Activated naive CD8-positive, alpha-beta T cell (primary cell): Measurements from ENCODE around the gene LYPD6B.
A peak's percentile ranks its signal among the peaks of the same experiment; 100 is the strongest.

ENCODE experiments used
- H3K27ac Mint-ChIP-seq: one replicate; pipeline ENCODE4 v1.8.0; 2021; ENCODE audit warnings: mixed read lengths
- H3K27me3 Mint-ChIP-seq: one replicate; pipeline ENCODE4 v1.8.0; 2021; ENCODE audit warnings: mixed read lengths
- H3K36me3 Mint-ChIP-seq: one replicate; pipeline ENCODE4 v1.8.0; 2021; ENCODE audit warnings: mixed read lengths
- H3K4me1 Mint-ChIP-seq: one replicate; pipeline ENCODE4 v1.8.0; 2021; ENCODE audit warnings: low read depth, mixed read lengths
- H3K4me3 Mint-ChIP-seq: one replicate; pipeline ENCODE4 v1.8.0; 2021; ENCODE audit warnings: mild to moderate bottlenecking, mixed read lengths
- H3K9me3 Mint-ChIP-seq: one replicate; pipeline ENCODE4 v1.8.0; 2021; ENCODE audit warnings: low read depth, mixed read lengths

Gene LYPD6B

DNA sequence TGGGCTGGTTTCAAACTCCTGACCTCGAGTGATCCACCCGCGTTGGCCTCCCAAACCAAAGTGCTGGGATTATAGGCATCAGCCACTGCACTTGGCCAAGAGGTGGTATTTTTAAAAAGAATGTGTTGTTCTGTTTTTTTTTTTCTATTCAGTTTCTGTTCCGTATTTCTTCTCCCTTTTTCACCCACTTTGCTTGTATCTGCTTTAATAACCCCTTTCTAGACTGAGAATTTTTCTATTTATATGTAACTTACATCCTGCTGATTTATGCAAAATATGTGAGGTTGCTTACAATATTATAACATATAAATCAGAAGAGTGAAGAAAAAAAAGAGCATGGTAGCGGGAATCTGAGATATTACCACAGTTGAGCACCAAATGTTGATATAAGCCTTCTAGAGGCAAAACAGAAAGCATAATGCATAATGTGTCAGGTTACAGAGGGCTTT, 17.2 kb upstream of the LYPD6B start:
- H3K4me1 Mint-ChIP-seq, result no peaks in the 10 kb centered on the region
- H3K36me3 Mint-ChIP-seq, result no peaks in the 10 kb centered on the region
- H3K4me3 Mint-ChIP-seq, result no peak overlapping the region
- peaks cover under 1% of the 10 kb centered on the region for H3K27me3 Mint-ChIP-seq
- no peak overlapping the region for H3K27ac Mint-ChIP-seq
- H3K9me3 Mint-ChIP-seq, result no peaks in the 10 kb centered on the region

DNA sequence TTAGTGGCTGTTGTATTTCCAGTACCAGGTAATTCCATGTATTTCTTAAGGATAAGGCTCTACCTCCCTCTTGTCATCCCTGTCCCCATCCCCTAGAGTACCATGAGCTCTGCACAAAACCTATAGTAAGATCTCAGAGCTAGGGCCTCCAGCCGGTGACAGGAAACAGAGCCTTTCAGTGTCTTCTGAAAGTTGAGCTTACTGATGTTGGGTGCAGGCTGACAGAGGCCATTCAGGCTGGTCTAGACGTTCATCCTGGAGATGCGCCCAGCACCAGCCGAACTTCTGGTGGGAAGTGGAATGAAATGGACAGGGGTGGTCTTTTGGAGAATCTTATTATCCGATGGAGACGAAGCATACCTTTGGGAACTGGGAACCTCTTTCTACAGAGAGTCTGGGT, 16.7 kb upstream of the LYPD6B start:
- no peaks in the 10 kb centered on the region for H3K9me3 Mint-ChIP-seq
- H3K4me1 Mint-ChIP-seq, result no peaks in the 10 kb centered on the region
- H3K36me3 Mint-ChIP-seq, result no peaks in the 10 kb centered on the region
- H3K27me3 Mint-ChIP-seq, result peaks cover 2% of the 10 kb centered on the region
- no peak overlapping the region for H3K4me3 Mint-ChIP-seq
- H3K27ac Mint-ChIP-seq, result no peak overlapping the region

DNA sequence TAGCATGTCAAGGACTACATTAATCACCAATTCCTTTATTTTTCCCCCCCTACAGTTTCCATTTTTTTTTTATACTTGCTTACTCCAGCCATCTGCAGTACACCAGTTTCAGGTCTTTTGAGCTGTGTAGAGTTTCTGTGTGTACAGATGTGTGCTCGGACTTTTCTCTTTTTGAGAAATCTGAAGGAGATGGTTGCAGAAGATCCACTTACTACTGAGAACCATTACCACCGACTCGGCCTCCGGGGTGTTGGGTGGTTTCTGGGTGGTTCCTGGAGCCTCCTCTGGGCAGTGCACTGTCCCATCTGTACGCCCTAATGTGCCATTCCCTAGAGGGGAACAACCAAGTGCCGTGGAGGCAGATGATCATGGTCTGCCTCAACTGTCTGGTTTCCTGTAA, 15.4 kb upstream of the LYPD6B start:
- H3K4me1 Mint-ChIP-seq, result no peaks in the 10 kb centered on the region

DNA sequence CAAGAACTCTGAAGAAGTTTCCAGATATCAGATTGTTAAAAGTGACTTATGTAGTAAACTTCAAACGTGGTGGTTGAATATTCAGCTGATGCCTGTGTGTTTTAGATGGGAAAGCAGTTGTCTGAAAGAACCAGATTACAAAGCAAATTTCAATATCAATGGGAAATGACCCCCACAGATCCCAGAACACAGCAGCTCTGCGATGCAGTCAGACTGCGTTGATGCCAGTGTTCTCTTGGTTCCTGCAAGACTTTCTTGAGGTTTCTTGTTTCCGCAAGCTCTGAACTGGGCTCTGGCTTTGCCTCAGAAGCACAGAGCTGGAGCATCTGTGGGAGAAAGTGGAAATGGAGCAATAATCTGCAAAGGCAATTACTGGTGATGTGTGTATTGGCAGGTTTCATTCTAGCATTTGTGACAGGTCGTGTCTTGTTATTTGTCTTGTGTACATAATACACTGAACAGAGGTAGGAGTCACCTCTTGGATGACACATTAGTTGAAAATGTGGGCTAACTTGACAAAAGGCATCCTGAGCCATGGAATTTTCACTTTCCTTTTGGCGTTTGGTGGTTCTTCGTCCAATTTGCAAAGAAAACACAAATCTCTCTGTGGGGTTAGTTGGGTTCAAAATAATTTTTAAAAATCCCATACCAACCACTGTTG, 10.8 kb upstream of the LYPD6B start:
- Mint-ChIP-seq H3K4me3 (no peak overlapping the region), H3K4me1 (peaks cover 3% of the 10 kb centered on the region), H3K36me3 (no peaks in the 10 kb centered on the region), H3K9me3 (no peaks in the 10 kb centered on the region), H3K27me3 (peaks cover 5% of the 10 kb centered on the region), H3K27ac (no peak overlapping the region)

More for the DNA sequence above, 15.4 kb upstream of the LYPD6B start:
- peaks cover 2% of the 10 kb centered on the region for H3K27me3 Mint-ChIP-seq
- no peaks in the 10 kb centered on the region for H3K9me3 Mint-ChIP-seq
- no peak overlapping the region for H3K27ac Mint-ChIP-seq
- H3K4me3 Mint-ChIP-seq, result no peak overlapping the region
- H3K36me3 Mint-ChIP-seq, result no peaks in the 10 kb centered on the region

DNA sequence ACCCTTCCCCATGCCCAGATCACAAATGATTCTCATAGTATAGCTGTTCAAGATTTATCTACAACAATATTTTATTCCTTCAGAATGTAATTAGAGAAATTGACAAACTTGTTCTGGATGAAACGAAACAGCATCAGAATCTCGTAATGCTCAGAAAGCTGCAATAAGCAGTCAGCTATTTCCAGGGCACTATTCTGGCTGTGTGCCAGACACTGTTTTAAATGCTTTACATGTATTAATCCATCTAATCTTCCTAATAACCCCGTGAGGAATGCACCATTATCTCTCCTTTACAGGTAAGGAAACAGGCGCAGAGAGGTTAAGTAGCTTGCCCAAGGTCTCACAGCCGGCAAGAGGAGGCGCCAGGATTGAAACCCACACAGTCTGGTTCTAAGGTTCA, 10.1 kb upstream of the LYPD6B start:
- Mint-ChIP-seq H3K27ac (no peak overlapping the region), H3K27me3 (peaks cover 6% of the 10 kb centered on the region), H3K4me3 (no peak overlapping the region), H3K9me3 (no peaks in the 10 kb centered on the region), H3K36me3 (no peaks in the 10 kb centered on the region), H3K4me1 (peaks cover 3% of the 10 kb centered on the region)

DNA sequence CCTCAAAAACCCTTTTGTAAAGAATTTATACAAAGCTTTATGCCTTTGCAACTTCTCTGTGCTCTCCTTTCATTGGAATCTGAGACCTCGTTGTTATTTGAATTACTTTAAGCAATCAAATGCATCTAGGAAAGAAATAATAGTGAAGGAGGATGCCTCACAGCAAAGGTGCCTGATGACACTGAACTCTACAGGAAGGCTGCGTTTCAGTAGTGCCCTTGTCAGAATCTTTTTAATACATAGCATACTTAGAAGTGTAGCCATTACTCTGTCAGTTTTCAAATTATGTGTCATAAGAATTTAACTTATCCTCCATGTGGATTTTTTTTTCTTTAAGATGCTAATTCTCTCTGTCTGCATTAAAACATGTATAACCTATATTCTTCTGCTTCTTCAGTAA, 9.6 kb upstream of the LYPD6B start:
- Mint-ChIP-seq H3K27ac (no peak overlapping the region), H3K4me1 (peaks cover 3% of the 10 kb centered on the region), H3K27me3 (peaks cover 9% of the 10 kb centered on the region), H3K4me3 (no peak overlapping the region), H3K9me3 (no peaks in the 10 kb centered on the region), H3K36me3 (no peaks in the 10 kb centered on the region)

DNA sequence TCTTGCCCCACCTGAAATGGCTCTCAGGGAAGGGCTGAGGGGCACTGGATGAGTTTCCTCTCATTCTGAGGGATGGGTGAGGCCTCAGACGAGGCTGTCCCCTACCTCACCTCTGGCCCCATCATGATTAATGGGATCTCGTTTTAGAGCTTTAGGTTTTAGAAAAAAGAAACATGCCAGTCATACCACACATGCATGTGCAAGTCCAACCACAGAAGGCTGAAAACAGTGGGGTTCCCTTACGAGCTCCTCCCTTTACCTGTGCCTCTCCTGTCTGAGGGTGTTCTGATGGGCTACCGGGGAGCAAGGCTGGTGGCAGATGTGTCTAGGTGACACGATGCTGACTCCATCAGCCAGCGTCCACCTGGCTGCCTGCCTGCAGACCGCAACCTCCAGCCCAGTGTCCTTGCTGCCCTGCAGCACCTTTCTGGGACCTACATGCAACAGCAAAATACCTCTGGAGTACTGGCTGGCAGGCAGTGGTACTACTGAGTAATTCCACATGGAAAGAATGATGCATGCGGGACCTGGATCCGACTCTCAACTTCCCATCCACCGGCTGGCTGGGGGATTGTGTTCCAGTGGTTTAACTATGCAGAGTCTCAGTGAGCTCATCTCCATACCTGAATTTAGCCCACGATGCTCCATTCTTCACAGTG, 9.1 kb upstream of the LYPD6B start:
- Mint-ChIP-seq H3K36me3 (no peaks in the 10 kb centered on the region), H3K27me3 (peaks cover 12% of the 10 kb centered on the region), H3K4me1 (peaks cover 3% of the 10 kb centered on the region), H3K27ac (no peak overlapping the region), H3K4me3 (no peak overlapping the region), H3K9me3 (no peaks in the 10 kb centered on the region)

DNA sequence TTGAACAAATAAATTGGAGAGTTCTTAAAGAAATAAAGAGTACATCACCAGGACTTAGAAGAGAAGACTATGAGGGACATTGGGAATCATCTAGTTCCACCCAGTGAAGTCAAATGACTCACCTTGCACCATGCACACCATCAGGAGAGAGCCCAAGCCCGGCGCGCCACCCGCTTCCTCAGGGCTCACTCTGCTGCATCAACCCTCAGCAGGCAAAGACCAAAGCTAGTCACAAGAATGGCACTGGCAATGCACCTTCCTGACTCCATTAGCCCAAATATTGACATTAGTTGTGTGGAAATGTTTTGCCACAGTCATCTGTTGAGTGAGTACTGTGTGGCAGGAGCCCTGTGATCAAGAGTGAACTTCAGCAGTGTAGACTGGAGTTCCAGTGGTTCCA, 7.1 kb upstream of the LYPD6B start:
- Mint-ChIP-seq H3K27ac (no peak overlapping the region), H3K27me3 (peaks cover 12% of the 10 kb centered on the region), H3K9me3 (no peaks in the 10 kb centered on the region), H3K36me3 (no peaks in the 10 kb centered on the region), H3K4me3 (no peak overlapping the region), H3K4me1 (peaks cover 3% of the 10 kb centered on the region)

DNA sequence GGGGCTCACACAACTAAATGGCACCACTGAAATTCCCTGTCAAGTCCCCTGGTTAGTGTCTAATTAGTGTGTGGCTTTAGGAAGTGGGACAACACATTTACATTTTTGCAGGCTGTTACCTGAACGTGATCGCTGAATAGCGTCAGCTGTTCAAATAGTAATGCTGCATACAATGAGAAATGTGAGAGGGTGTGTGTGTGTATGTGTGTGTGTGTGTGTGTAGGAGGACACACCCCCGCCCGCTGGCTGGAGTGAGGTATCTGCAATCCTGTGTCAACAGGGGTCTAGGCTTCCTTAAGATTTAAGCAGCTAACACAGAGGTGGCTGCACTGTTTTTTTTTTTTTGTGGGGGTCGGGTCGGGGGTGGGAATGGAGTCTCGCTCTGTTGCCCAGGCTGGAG, 4.8 kb upstream of the LYPD6B start:
- H3K4me1 Mint-ChIP-seq, result peaks cover 4% of the 10 kb centered on the region
- no peak overlapping the region for H3K27ac Mint-ChIP-seq
- peaks cover 19% of the 10 kb centered on the region for H3K27me3 Mint-ChIP-seq
- H3K36me3 Mint-ChIP-seq, result no peaks in the 10 kb centered on the region
- H3K9me3 Mint-ChIP-seq, result no peaks in the 10 kb centered on the region
- no peak overlapping the region for H3K4me3 Mint-ChIP-seq

DNA sequence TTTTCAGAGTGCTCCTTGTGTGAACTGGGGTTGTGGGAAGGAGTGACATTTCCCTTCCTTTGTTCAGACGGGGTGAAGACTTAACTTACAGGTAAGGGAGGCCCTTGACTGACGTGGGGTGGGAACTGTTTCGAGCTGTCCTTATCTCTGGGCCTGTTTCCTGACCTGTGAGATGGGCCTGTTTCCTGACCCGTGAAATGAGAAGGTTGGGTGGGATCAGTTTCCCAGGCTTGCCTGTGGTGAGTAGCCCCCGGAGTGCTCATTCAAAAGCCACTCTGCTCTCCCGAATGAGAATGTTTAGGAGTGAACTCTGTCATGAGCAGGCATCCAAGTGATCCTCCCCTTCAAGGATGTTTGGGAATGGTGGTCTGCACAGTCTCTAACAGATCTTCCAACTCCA, 4.1 kb upstream of the LYPD6B start:
- no peaks in the 10 kb centered on the region for H3K9me3 Mint-ChIP-seq
- no peak overlapping the region for H3K27ac Mint-ChIP-seq
- H3K4me1 Mint-ChIP-seq, result peaks cover 4% of the 10 kb centered on the region
- no peaks in the 10 kb centered on the region for H3K36me3 Mint-ChIP-seq
- peaks cover 18% of the 10 kb centered on the region for H3K27me3 Mint-ChIP-seq
- no peak overlapping the region for H3K4me3 Mint-ChIP-seq

DNA sequence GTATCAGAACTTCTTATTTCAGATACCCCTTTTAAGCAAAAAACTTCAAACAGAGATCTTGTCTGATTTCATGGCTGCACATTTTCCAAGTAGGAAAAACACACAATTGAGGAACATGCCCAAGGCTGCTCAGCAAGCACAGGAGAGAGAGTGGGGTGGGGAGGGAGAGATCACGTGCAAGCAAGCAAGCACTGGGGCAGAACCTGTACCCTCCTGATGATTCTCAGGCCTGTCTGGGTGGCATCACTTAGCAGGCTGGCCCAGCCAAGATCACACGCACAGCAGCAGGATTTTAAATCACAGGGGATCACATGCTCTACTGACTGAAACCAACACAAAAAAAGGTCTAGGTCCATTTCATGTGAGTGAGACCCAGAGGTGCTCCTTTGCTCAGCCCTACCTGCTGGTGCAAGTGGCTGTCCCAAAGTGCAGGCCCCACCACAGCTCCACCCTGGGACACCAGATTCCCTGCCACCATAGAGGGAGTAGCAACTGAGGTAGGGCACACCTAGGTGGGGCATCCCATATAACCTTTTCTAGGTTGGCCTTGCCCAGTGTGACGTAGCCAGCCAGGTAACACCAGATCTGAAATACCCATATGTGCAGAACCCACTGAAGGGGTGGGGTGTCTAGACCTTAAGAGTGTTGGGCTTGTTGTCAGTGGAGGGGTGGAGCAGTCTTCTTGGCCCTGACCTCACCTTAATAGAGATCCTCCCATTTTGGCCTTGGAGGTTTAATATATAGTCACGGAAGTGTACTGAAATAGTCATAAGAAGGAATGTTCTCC, 1.8 kb upstream of the LYPD6B start:
- H3K36me3 Mint-ChIP-seq, result no peaks in the 10 kb centered on the region

DNA sequence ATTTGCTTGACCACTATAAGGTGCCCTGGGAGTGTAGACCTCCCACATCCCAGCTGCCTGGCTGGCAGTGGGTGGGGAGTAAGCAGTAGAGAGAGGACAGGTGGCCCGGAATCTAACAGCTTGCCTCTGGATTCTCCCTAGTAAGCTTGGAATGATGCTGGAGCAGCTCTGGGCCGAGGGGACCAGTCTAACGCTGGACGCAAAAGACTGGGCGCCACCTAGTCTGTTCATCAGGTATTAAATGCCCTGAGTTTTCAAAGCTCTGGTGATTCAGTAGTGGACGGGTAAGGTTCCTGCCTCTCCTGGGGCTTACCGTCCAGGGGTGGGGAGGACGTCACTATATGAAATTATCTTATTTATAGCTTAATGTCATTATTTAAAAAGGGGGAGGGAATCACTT, 648 bp upstream of the LYPD6B start:
- peak overlapping the region; percentile 63 for H3K4me3 Mint-ChIP-seq
- H3K27ac Mint-ChIP-seq, result no peak overlapping the region
- no peaks in the 10 kb centered on the region for H3K9me3 Mint-ChIP-seq
- H3K36me3 Mint-ChIP-seq, result no peaks in the 10 kb centered on the region
- peaks cover 29% of the 10 kb centered on the region for H3K27me3 Mint-ChIP-seq
- peaks cover 3% of the 10 kb centered on the region for H3K4me1 Mint-ChIP-seq

More for the DNA sequence above, 1.8 kb upstream of the LYPD6B start:
- no peak overlapping the region for H3K27ac Mint-ChIP-seq
- peaks cover 6% of the 10 kb centered on the region for H3K4me1 Mint-ChIP-seq
- no peaks in the 10 kb centered on the region for H3K9me3 Mint-ChIP-seq
- peak overlapping the region; percentile 43 for H3K4me3 Mint-ChIP-seq
- peaks cover 28% of the 10 kb centered on the region for H3K27me3 Mint-ChIP-seq

DNA sequence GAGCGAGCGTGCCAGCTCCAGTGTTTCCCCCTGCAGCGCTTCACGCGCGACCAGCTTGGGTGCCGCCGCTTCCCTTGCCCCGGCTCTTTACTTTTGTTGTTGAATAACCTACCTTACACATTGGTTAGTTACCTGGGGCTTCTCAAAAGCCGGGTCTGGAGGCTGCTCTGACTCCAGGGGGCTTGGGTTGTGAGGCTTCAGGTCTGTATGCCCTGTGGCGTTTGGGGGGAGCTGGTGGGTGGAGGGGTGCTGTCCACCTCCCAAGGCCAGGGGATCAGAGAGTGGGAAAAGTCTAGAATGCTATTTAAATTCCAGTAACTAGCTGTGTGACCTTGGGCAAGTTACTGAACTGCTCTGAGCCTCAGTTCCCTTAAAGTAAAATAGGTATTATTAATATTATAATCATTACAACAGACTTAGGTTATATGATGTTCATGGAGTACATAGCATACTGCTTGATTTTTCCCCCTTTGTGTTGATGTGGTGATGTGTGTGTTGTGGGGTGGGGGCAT, 770 bp downstream of the LYPD6B start:
- peaks cover 24% of the 10 kb centered on the region for H3K27me3 Mint-ChIP-seq
- no peaks in the 10 kb centered on the region for H3K36me3 Mint-ChIP-seq
- H3K9me3 Mint-ChIP-seq, result peaks cover under 1% of the 10 kb centered on the region
- no peak overlapping the region for H3K4me3 Mint-ChIP-seq
- peaks cover 3% of the 10 kb centered on the region for H3K4me1 Mint-ChIP-seq
- H3K27ac Mint-ChIP-seq, result no peak overlapping the region

DNA sequence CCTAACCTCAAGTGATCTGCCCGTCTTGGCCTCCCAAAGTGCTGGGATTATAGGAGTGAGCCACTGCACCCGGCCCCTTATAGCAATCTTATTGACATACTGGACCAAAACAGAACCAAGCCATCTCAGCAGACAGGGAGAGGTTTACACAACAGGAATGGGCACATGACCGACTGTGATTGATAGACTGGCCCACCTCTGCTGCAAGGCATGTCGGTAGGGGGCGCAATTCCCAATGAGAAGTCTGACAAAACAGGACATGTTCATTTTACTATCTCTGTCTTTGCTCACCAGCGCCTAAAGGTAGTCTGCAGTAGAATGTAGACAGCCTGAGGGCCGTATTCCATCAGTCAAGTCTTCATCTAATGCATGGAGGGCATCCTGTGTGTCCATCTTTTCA, 2.0 kb downstream of the LYPD6B start:
- Mint-ChIP-seq H3K4me1 (peaks cover 3% of the 10 kb centered on the region), H3K9me3 (peaks cover 6% of the 10 kb centered on the region), H3K36me3 (no peaks in the 10 kb centered on the region), H3K27me3 (peaks cover 27% of the 10 kb centered on the region), H3K4me3 (no peak overlapping the region), H3K27ac (no peak overlapping the region)

DNA sequence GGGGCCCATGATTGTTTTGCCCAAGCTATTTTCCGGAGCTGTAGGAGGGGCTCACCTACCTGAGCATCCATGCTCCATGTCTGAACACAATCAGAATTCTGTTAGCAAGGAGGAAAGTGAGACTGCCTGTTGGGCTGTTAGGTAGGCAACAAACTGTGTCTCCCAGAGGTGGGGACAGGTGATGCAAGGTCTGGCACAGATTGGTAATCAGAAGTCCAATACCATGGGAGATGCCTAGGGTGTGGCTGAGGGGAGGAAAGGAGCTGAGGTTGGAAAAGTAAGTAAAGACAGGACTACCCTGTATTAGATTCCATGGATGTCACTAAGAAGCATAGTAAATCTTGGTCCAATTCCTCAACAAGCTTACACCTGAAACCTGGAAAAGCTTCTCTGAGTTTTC, 3.0 kb downstream of the LYPD6B start:
- Mint-ChIP-seq H3K27ac (no peak overlapping the region), H3K27me3 (peaks cover 24% of the 10 kb centered on the region), H3K4me3 (no peak overlapping the region), H3K9me3 (peaks cover 6% of the 10 kb centered on the region), H3K36me3 (no peaks in the 10 kb centered on the region), H3K4me1 (peaks cover 3% of the 10 kb centered on the region)
